HEK293T (cell line): ENCODE data around the gene HOXA4.

Experiments used
- ARNT ChIP-seq: fragments of 450-650 bp; IDR thresholded peaks from 2 replicates; pipeline ENCODE4 v1.6.1; 2017; ENCODE audit warnings: mild to moderate bottlenecking
- BHLHE40 ChIP-seq: fragments of 450-650 bp; IDR thresholded peaks from 2 replicates; pipeline ENCODE4 v1.6.1; 2016; ENCODE audit warnings: mild to moderate bottlenecking, moderate library complexity, borderline replicate concordance
- ELF4 ChIP-seq: fragments of 450-650 bp; IDR thresholded peaks from 2 replicates; pipeline ENCODE4 v1.6.1; 2017; ENCODE audit warnings: antibody characterized with exemption
- FOXM1 ChIP-seq: fragments of 450-650 bp; IDR thresholded peaks from 2 replicates; pipeline ENCODE4 v1.6.1; 2017; ENCODE audit warnings: mild to moderate bottlenecking, borderline replicate concordance
- HDGF ChIP-seq: fragments of 450-650 bp; IDR thresholded peaks from 2 replicates; pipeline ENCODE4 v1.6.1; 2017; ENCODE audit warnings: antibody characterized with exemption, borderline replicate concordance
- L3MBTL2 ChIP-seq: fragments of 450-650 bp; conservative IDR thresholded peaks from 2 replicates; pipeline ENCODE4 v1.6.1; 2016; ENCODE audit warnings: mild to moderate bottlenecking
- SP1 ChIP-seq: fragments of 450-650 bp; IDR thresholded peaks from 2 replicates; pipeline ENCODE4 v1.6.1; 2017
- SUZ12 ChIP-seq: fragments of 450-650 bp; IDR thresholded peaks from 2 replicates; pipeline ENCODE4 v1.6.1; 2016; ENCODE audit warnings: mild to moderate bottlenecking
- TARDBP ChIP-seq: fragments of 450-650 bp; IDR thresholded peaks from 2 replicates; pipeline ENCODE4 v1.6.1; 2016

GRCh38 chr7:27113991-27114769 is 16.4 kb downstream of the HOXA4 start:
- TF ChIP-seq BHLHE40 = no peak
- no peak for TF ChIP-seq HDGF
- TF ChIP-seq ARNT = no peak
- no peak for TF ChIP-seq FOXM1
- no peak for TF ChIP-seq TARDBP
- TF ChIP-seq SP1 = no peak
- no peak for TF ChIP-seq SUZ12
- TF ChIP-seq L3MBTL2 = no peak
- TF ChIP-seq ELF4 = no peak
